Hematopoietic multipotent progenitor cell treated with erythropoietin and hydrocortisone succinate and interleukin-3 and kit ligand, for 15 days (in vitro differentiated cells): ENCODE data around the gene MYT1.
"Not testable (repeated sequence)": the region's sequence is repeated elsewhere in the genome, so short reads cannot be mapped to it uniquely, and the experiment has no call there.

Source experiments
- DNase-seq: peaks from one replicate; pipeline ENCODE4 v3.0.0-alpha.2; 2015; ENCODE audit warnings: low spot score

Gene MYT1

DNA sequence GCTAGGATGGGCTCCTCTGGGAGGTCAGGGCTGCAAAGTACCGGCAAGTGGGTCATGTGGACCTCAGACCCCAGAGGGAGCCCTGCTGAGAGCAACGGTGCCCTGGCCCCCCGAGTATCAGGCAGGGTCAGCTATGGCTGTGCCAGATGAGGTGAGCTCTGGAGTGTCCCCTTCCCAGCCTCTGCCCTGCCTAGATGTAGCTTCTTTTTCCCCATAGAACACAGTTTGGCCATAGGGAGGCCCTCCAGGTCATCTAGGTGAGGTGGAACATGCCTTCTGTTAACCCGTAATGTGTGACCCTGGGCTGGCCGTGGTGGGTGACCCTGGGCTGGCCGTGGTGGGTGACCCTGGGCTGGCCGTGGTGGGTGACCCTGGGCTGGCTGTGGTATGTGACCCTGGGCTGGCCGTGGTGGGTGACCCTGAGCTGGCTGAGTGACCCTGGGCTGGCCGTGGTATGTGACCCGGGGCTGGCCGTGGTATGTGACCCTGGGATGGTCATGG lies 70.1 kb downstream of the MYT1 start:
- DNase-seq, result no peak

DNA sequence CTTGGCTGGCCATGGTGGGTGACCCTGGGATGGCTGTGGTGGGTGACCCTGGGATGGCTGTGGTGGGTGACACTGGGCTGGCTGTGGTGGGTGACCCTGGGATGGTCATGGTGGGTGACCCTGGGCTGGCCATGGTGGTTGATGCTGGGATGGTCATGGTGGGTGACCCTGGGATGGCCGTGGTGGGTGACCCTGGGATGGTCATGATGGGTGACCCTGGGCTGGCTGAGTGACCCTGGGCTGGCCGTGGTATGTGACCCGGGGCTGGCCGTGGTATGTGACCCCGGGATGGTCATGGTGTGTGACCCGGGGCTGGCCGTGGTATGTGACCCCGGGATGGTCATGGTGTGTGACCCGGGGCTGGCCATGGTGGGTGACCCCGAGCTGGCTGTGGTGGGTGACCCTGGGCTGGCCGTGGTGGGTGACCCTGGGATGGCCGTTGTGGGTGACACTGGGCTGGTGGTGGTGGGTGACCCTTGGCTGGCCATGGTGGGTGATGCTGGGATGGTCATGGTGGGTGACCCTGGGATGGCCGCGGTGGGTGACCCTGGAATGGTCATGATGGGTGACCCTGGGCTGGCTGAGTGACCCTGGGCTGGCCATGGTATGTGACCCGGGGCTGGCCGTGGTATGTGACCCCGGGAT lies 70.8 kb downstream of the MYT1 start:
- DNase-seq, result not testable (repeated sequence)

DNA sequence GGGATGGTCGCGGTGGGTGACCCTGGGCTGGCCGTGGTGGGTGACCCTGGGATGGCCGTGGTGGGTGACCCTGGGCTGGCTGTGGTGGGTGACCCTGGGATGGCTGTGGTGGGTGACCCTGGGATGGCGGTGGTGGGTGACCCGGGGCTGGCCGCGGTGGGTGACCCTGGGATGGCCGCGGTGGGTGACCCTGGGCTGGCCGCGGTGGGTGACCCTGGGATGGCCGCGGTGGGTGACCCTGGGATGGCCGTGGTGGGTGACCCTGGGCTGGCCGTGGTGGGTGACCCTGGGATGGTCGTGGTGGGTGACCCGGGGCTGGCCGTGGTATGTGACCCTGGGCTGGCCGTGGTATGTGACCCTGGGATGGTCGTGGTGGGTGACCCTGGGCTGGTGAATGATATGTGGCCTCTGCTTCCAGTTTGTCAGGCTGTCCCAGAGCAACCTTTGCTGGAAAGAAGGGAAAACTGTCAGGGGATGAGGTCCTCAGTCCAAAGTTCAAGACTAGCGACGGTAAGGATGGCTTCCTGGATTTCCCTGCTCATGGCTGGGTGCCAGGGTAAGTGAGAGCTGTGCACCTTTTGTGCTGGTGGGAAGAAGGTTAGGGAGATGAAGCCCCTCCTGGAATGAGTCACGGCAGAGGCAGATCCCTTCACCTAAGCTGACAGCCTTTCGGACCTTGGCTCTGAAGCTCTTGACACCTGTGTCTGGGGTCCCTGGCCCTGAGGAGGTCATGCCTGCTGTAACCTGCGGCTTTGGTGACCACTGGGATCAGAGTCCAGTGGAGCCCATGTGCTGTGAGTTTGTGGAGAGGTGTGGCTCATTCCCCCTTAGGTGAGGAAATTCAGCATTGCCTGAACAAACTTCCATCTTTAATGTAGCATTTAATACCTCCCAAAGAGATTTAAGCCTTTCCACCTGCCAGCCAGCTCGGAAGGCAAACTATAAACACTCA lies 72.2 kb downstream of the MYT1 start:
- no peak for DNase-seq

DNA sequence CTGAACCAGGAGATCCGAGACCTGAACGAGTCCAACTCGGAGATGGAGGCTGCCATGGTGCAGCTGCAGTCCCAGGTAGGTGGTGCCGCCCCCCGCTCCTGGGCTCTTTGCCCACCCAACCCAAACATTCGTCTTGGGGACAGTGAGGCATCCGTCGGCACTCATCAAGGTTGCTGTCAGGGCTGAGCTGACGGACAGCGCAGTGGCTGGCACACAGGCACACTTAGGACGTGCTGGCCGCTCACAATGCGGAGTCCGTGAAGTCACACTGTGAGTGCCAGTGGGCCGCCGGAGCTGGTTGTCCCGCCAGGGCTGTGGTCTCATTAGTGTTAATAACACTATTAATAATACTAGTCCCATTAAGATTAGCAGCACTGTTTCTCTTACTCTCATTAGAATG lies 73.1 kb downstream of the MYT1 start:
- no peak for DNase-seq

DNA sequence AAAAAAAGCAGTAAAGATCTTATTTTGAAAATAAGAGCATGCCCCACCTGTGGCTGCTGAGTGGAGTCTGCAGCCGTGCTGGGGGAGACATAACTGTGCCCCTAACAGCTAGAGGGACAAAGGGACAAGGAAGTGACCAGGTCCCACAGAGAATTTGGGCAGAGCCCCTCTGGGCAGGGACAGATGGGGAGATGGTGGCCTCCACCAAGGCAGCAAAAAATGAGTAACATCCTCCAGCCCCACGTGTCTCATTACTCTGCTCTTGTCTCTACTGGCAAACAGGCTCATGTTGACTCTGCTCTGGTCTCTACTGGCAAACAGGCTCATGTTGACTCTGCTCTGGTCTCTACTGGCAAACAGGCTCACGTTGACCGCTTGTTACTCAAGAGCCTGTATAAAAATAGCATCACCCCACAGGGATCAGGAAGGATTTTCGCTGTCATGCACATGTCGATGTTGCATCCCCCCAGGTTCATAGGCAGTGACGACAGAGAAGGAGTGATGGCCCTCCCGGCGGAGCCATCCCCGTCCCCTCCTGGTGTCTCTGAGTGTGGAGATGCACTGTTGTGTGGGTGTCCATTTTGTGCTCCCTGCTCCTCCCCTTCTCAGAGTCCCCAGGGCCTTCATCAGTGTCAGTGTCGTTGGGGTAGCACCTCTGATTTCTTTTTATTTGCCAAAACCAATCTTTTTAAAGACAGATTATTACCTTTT lies 74.0 kb downstream of the MYT1 start:
- DNase-seq, result no peak

DNA sequence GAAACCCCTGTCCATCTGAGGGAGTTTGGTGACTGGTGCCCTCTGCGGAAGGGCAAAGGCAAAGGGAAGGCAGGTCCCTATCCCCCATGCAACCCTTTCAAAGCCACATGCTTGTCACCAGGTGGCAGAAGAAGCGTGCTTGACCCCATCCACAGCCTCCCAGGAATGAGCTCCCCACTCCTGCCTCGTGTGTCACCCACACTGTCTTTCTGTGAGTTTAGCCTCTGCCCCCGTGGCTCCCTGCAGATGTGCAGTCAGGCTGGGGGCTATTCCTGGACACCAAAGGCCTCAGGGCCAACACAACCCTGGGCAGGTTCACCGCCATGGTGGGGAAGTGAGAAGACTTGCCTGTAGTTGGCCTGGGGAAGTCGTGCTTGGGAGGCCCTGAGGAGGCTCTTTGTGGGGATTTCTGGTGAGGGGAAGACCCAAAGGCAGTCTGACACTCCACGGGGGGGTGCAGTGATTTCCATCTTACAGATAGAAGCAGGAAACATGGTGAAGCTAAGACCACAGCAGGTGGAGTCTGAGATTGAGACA lies 74.7 kb downstream of the MYT1 start:
- no peak for DNase-seq

DNA sequence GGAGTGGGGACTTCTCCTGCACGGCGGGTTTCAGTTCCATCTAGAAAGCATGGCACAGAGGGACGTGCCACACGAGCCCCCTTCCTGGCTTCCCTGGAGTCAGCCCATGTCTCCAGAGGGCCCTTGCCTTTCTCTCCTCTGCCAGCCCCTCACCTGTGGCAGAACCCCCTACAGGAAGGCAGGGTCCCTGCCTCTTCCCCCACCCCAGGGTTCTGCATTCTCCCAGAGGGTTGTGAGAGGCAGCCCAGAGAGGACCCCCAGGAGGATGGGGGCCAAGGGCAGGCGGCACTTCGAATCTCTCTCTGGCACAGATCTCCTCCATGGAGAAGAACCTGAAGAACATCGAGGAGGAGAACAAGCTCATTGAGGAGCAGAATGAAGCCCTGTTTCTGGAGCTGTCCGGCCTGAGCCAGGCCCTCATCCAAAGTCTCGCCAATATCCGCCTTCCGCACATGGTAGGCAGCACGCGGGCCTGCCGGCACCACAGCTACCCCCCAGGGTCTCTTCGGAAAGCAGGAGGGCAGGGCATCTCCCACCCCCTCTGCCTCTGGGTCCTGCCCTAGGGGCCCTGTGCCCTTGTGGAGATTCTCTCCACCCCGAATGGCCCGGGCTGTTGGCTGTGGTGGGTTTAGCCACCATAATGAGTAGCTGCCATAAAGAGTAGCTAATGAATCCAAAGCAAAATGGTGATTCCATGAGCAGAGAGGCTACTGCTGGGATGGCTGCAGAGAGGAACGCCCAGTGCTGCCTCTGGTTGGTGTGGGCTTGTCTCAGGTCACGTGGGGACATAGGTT lies 75.4 kb downstream of the MYT1 start:
- no peak for DNase-seq

DNA sequence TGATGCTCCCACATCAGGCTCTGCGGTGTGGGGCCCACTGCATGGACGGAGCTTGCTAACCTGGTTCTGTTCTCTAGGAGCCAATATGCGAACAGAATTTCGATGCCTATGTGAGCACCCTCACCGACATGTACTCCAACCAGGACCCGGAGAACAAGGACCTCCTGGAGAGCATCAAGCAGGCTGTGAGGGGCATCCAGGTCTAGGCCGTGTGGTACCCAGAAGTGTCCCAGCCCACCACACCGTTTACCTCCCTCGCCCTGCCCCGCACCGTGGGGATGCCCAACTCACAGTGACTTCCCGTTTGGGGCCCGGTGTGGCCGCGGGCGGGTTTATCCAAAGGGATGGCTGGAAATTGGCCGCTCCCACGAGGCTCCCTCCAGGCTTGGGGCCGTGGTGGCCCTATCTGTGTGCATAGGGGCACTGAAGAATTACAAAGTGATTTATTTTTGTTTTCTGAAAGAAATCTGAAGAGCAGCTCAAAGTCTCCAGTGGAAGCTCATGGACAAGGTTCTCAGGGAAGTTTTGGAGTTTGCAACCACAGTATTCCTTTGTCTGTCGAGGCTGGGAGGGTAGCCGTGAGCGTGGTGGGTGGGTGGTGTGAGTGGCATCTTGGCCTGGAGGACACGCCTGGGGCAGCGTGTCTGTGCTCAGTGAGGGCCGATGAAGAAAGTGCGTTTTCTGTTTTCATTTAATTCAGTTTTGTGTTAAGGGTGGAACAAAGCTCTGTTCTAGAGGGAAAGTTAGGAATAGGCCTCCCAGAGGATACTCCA lies 76.2 kb downstream of the MYT1 start:
- no peak for DNase-seq

DNA sequence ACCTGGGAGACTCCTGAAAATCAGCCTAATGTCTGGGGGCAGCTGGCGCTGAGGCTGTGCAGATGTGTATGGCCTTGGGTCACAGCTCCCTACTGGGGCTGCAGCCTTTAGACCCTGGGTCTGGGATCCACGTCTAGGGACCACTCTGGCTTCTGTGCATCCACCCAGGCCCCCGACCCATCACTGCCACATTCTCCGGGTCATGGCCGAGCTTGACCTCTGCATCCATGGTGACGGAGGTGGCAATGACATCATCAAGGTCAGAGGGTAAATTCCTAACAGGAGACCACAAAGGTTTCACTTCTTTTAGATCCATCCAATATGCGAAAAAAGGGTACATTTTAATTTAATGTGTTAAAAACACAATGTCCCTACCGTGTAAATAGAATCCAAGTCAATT lies 76.8 kb downstream of the MYT1 start:
- no peak for DNase-seq

DNA sequence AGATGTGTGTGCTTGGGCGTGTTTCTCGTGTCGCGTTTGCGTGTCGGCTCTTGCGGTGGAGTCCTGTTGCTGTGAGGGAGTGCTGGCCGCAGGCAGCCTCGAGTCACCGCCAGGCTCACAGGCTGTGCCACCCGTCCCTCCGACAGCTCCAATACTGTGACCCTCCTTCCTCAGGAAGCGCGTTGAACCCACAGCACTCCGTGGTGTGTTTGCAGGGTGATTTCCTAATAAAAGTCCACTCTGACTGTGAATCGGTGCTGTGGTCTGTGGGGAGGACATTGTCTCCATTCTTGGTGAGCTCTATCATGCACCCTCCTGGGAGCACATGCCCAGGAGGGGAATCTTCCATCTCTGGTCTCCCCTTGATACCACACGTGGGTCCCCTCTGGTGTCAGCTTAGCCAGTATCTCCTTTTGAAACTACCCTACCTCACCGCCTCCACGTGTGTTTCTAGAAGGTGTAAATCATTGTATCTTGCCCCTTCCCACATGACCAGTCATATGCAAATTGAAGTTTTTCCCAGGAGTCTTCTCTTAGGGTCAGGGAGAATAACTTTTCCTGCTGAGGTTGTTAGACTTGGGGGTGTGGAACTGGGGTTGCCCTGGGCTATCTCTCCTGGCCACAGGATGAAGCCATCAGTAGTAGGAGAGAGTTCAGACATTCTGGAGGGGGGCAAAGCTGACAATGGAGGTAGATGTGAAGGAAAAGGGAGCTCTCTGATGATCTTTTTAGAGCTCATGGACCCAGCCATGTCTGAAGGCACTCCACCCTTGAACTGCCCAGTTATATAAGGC lies 77.9 kb downstream of the MYT1 start:
- no peak for DNase-seq

DNA sequence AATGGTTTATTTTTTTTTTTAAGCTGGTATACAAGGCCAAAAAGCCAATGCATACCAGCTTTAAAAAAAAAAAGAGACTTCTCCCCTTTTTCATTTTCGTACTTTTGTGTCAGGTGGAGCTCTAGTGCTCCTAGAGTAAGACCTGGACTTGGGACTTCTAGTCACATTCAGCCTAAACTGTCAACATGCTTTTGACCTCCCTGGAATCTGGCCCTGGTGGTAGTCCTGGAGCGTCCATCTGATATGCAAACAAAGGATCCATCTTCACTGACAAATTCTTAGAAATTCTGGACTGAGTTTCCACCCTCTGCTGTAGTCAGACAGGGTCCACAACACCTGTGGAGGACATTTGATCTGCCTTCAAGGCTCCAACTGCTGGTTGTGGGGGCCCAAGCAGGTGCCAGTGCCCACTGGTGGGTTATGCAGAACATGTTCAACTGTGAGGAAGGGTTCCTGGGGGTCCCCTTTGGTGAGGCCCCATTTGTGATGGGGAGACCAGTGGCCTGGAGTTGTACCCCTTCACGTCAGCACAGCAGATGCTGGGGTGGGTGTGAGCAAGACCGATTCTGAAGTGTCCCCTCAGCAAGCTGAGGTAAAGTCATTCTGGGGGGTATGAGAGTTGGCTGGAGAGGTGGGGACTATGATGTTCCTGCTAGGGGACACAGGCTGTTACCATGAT lies 78.7 kb downstream of the MYT1 start:
- DNase-seq, result no peak

DNA sequence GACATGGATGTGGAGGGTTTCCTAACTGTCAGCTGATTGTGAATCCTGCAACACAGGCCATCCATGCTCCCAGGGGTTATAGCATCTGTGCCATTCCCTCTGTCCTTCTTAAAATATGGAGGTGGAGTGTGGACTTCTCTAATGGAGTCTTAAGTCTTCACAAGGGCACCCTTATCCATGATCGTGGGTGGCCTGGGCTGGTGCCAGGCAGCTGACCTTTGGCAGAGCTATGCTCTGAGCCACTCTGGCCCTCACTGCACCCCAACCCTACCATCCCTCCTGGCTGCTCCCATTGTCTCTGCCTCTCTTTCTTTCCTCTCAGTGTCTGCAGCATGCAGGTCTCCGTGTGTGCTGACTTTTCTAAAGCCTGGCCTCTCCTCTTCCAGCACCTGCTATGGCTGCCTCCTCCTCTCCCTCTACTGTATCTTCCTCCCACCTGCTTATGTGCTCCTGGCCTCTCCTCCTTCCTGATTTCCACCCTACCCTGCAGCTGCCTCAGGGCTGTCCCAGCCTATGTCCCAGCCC lies 80.1 kb downstream of the MYT1 start:
- DNase-seq, result no peak

DNA sequence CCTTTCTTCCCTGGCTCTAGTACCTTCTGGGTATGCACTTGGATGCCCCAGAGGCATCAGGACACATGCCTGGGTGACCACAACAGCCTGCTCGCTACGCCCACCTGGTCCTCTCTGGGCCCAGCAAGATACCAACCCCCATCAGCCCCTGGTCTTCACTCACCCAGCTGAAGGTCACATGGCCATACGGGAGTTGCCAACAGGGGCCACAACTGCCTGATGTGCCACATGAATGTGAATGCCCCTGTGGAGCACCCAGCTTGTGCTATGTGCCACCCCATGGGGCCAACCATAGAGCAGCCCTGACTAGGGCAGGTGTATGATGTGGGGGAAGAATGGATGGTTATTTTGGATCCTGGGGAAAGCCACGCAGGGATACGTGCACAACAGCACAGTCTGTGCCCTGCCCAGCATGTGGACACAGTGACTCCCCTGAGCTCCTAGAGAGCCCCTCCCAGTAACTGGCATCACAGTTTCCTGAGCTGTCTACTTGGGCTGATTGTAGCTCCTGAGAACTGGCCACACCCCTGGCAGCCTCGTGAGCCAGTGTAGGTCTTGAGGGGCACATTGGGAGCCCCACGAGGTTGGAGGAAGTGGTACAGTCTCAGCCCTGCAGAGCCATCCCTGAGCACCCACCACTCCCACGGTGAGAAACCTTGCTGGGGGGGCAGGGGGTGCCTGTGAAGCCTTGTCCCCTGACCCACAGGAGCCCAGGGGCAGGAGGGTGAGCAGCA lies 80.8 kb downstream of the MYT1 start:
- DNase-seq, result no peak

DNA sequence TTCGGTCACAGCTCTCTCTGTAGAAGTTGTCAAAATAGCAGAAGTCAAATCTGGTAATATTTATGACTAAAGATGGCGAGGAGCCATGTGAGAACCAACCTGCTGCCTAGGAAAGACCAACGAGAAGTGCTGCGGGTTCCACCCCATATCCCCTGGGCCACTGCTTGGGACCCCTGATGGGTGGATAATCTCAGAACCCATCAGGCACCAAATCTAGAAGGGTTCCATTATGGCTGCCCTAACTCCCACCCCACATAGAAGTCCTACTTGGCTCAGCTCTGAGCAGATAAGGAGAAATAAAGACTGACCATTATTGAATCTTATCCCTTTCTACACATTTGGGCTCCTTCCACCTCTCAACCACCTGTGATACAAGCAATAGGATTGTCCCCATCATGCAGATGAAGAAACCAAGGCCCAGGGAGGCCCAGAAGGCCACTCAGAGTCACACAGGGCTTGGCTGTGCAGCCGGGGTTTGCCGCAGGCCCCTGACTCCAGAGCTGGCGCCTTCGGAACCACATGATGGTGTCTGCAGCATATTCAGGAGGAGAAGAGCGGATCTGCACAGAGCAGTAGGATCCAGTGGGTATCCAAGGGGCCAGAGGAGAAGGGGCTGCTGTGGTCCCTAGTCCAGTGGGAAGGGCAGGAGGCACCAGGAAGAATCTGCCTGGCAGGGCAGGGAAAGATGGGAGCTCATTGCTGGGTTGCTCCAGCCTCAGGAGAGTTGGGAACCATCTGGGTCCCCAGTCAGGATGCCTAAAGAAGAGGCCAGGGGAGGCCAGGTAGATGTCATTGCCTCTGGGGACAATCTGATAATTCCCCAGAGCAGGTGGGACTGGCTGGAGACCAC lies 81.7 kb downstream of the MYT1 start:
- no peak for DNase-seq

DNA sequence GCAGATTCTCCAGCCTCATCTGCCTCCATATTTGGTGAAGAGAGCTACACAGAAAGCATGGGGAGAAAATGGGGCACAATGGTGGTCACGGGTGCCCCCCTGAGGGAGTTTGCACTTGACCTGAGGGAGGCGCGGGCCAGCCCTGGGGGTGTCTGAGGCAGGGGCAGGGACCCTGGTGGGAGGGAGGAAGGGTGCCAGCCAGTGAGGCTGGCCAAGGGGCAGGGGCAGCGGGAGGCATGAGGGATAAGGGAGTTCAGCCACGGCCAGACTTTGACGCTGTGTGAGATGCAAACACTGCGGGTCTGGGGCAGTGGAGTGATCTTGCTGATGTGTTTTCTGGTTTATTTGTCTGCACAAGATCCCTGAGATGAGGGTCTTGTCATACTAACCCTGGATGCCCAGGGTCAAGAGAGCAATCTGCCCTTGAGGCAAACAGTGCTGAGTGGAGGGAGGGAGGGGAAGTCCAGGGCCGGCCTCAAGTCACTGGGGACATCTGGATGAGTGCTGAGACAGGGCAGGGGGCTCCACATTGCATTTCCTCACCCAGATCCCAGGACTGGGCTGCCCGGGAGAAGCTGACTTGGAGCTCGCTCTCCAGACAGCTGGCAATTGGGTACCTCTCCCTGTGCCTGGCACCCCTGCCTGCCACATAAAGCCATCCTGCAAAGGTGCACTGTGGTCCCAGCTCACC lies 82.5 kb downstream of the MYT1 start:
- DNase-seq, result no peak

DNA sequence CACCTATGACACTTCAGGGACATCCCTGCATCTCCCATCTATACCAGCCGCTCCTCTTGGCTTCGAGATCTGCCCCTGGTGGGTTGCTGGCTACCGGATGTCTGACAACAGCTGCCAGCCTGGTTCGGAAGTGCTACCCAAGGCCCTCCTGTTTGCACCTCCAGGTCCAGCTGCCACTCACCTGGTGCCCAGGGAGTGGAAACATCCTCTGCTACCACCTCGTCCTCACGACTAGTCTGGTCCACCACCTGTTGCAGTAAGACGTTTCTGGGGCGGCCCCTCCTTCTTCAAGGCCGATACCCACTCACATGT lies 83.0 kb downstream of the MYT1 start:
- no peak for DNase-seq
